GM12878 (cell line): ENCODE measurements around the gene DDX23. TPM values are rescaled to one million over a fixed set of nuclear protein-coding genes. Genes with fewer than 3 reads are reported as not detected.
A peak's percentile ranks its signal among the peaks of the same experiment; 100 is the strongest.

ENCODE experiments used
- CTCF ChIP-seq, 3 experiments: IDR thresholded peaks in 2 of 3; conservative IDR thresholded peaks in 1 of 3; 2 replicates each; pipeline ENCODE4 v1.5.1; 2011; ENCODE audit warnings: low read depth in 3 of 3, low read length in 3 of 3, mild to moderate bottlenecking in 3 of 3, control low read depth in 2 of 3, moderate library complexity in 2 of 3, inconsistent platforms in 1 of 3, mixed read lengths in 1 of 3; ENCODE audit not compliant: control insufficient read depth in 2 of 3, insufficient read depth in 1 of 3; ENCODE audit errors: extremely low read depth in 1 of 3
- ETV6 ChIP-seq, 2 experiments: fragments of 450-650 bp in 1 of 2; IDR thresholded peaks in 1 of 2; conservative IDR thresholded peaks in 1 of 2; 2 replicates each; pipeline ENCODE4 v1.6.1; 2014; ENCODE audit warnings: antibody characterized with exemption in 1 of 2, borderline replicate concordance in 1 of 2, low read depth in 1 of 2, mild to moderate bottlenecking in 1 of 2, moderate library complexity in 1 of 2
- GATAD2B ChIP-seq: fragments of 450-650 bp; conservative IDR thresholded peaks from 2 replicates; pipeline ENCODE4 v1.6.1; 2017; ENCODE audit warnings: low read depth, mild to moderate bottlenecking, moderate library complexity
- IKZF2 ChIP-seq, 2 experiments: fragments of 450-650 bp; IDR thresholded peaks; 2 replicates each; pipeline ENCODE4 v1.6.1; 2017; ENCODE audit warnings: mild to moderate bottlenecking in 2 of 2, moderate library complexity in 2 of 2
- JUND ChIP-seq: IDR thresholded peaks from 2 replicates; pipeline ENCODE4 v1.6.1; 2012; ENCODE audit warnings: low read depth, mild to moderate bottlenecking, low read length, improper control_type of control experiment, moderate library complexity
- KAT2A ChIP-seq: conservative IDR thresholded peaks from 2 replicates; pipeline ENCODE4 v1.6.1; 2011; ENCODE audit warnings: low read depth, low read length; ENCODE audit not compliant: control insufficient read depth
- KDM1A ChIP-seq: fragments of 200-600 bp; sonication (generic); IDR thresholded peaks from 2 replicates; pipeline ENCODE4 v1.6.1; 2016; ENCODE audit warnings: borderline replicate concordance
- MYC ChIP-seq: IDR thresholded peaks from 2 replicates; pipeline ENCODE4 v1.6.1; 2011; ENCODE audit warnings: mild to moderate bottlenecking, low read length, moderate library complexity, inconsistent platforms; ENCODE audit not compliant: insufficient read depth, insufficient replicate concordance, insufficient read length, severe bottlenecking
- PBX3 ChIP-seq: IDR thresholded peaks from 2 replicates; pipeline ENCODE4 v1.6.1; 2011; ENCODE audit warnings: mild to moderate bottlenecking, low read depth, low read length, moderate library complexity; ENCODE audit not compliant: insufficient replicate concordance
- PML ChIP-seq: IDR thresholded peaks from 2 replicates; pipeline ENCODE4 v1.6.1; 2012; ENCODE audit warnings: low read length, inconsistent platforms
- POLR2AphosphoS2 ChIP-seq: IDR thresholded peaks from 2 replicates; pipeline ENCODE4 v1.6.1; 2011; ENCODE audit warnings: low read depth, mild to moderate bottlenecking, low read length, improper control_type of control experiment, moderate library complexity
- RAD21 ChIP-seq: IDR thresholded peaks from 2 replicates; pipeline ENCODE4 v1.6.1; 2011; ENCODE audit warnings: mild to moderate bottlenecking, low read depth, low read length, moderate library complexity; ENCODE audit not compliant: insufficient read depth
- RELA ChIP-seq: fragments of 450-650 bp; IDR thresholded peaks from 2 replicates; pipeline ENCODE4 v1.8.0; 2014; ENCODE audit warnings: borderline replicate concordance; ENCODE audit not compliant: partially characterized antibody
- SMARCA5 ChIP-seq: fragments of 450-650 bp; IDR thresholded peaks from 2 replicates; pipeline ENCODE4 v1.6.1; 2017; ENCODE audit warnings: mild to moderate bottlenecking
- SP1 ChIP-seq: IDR thresholded peaks from one replicate; pipeline ENCODE4 v1.6.1; 2011; ENCODE audit warnings: low read depth, low read length
- SPI1 ChIP-seq: IDR thresholded peaks from 2 replicates; pipeline ENCODE4 v1.6.1; 2011; ENCODE audit warnings: low read depth, mild to moderate bottlenecking, low read length, moderate library complexity, borderline replicate concordance; ENCODE audit not compliant: insufficient read depth
- TAF1 ChIP-seq: IDR thresholded peaks from 2 replicates; pipeline ENCODE4 v1.6.1; 2011; ENCODE audit warnings: mild to moderate bottlenecking, low read depth, low read length, borderline replicate concordance
- TCF12 ChIP-seq: IDR thresholded peaks from 2 replicates; pipeline ENCODE4 v1.6.1; 2011; ENCODE audit warnings: low read depth, mild to moderate bottlenecking, low read length
- USF1 ChIP-seq: IDR thresholded peaks from 2 replicates; pipeline ENCODE4 v1.6.1; 2011; ENCODE audit warnings: borderline replicate concordance, low read depth, mild to moderate bottlenecking, moderate library complexity, mixed read lengths, low read length; ENCODE audit not compliant: insufficient read depth; ENCODE audit errors: extremely low read length
- WRNIP1 ChIP-seq: IDR thresholded peaks from 2 replicates; pipeline ENCODE4 v1.6.1; 2011; ENCODE audit warnings: low read depth, low read length, improper control_type of control experiment, borderline replicate concordance
- ZNF207 ChIP-seq: fragments of 450-650 bp; IDR thresholded peaks from 2 replicates; pipeline ENCODE4 v1.6.1; 2014; ENCODE audit warnings: antibody characterized with exemption, mild to moderate bottlenecking, borderline replicate concordance
- ZNF217 ChIP-seq: fragments of 450-650 bp; IDR thresholded peaks from 2 replicates; pipeline ENCODE4 v1.6.1; 2017; ENCODE audit warnings: antibody characterized with exemption, mild to moderate bottlenecking
- polyA plus RNA-seq, 11 experiments: library from polyadenylated mRNA; depleted of rRNA in 4 of 11; unstranded in 6 of 11; stranded (reverse) in 5 of 11; fragments of >200 nt; fragmentation: Nextera tagmentation in 4 of 11; fragmentation: Illumina TruSeq in 1 of 11; extraction: Ambion mirVana in 4 of 11; extraction: Trizol in 1 of 11; gene quantifications; 1 replicate in 1 of 11; 2 replicates in 10 of 11; pipeline versions ENCODE4 v1.2.1 to v1.2.3, GENCODE V29; 2011 to 2016; ENCODE audit warnings: inconsistent platforms in 2 of 11, missing spikeins in 2 of 11, low read depth in 1 of 11
- total RNA-seq, 4 experiments: library from RNA; depleted of rRNA in 3 of 4; stranded (reverse); fragments of >200 nt in 3 of 4; fragmentation: Illumina TruSeq in 1 of 4; extraction: Trizol in 1 of 4; gene quantifications; 2 replicates each; pipeline versions ENCODE4 v1.2.1 to v1.2.3, GENCODE V29; 2013 to 2021
- TF ChIP-seq, protein P1 (sequence below): IDR thresholded peaks from 2 replicates; pipeline ENCODE4 v1.6.1; 2011; ENCODE audit warnings: borderline replicate concordance, low read depth, mild to moderate bottlenecking, moderate library complexity, low read length; ENCODE audit not compliant: insufficient read depth, poor library complexity, severe bottlenecking

The DDX23 gene
- total and polyA plus RNA-seq, 10 of the 15 experiments (the other 5 are each of a cell fraction or from before 2014, with no cell fraction given) = 25.8 to 107 (median 77.4) TPM

DNA sequence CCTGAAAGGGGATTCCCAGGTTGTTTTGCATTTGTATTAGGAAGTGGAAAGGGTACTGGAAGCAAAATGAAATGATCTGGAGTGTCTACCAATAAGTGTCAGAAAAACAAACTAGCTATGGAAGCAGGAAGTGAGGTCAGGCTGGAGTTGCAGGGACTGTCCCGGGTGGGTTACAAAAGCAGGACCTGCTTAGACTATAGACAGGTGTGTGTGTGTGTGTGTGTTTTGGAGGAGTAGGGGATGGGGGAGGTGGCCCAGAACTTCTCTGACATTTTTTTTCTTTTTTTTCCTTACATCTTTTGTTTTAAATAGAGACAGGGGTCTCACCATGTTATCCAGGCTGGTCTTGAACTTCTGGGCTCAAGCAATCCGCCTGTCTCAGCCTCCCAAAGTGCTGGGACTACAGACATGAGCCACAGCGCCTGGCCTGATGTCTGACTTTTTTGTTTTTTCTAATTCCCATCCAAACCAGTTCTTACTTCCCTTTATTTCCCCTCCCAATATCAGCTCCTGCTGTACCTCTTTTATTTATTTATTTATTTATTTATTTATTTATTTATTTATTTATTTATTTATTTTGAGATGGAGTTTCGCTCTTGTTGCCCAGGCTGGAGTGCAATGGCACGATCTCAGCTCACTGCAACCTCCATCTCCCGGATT is 14.2 kb upstream of the DDX23 start (continued):
- TF ChIP-seq ZNF207 (no peak), TCF12 (no peak), GATAD2B (no peak), JUND (no peak), PBX3 (no peak), SMARCA5 (no peak), KDM1A (no peak), WRNIP1 (no peak), TAF1 (no peak), POLR2AphosphoS2 (no peak), IKZF2 (IDR thresholded peaks at IDR 0.05) (peak; percentile 78 to 86), USF1 (no peak), CTCF (IDR thresholded peaks at IDR 0.05 in 2 of 3, conservative IDR thresholded peaks at IDR 0.05 in 1 of 3; ENCODE audit: control insufficient read depth in 2 of 3, extremely low read depth in 1 of 3, insufficient read depth in 1 of 3, low read depth in 3 of 3, low read length in 3 of 3) (no peak), ZNF217 (no peak), SPI1 (no peak), KAT2A (no peak), SP1 (no peak), ETV6 (conservative IDR thresholded peaks at IDR 0.05 in 1 of 2, IDR thresholded peaks at IDR 0.05 in 1 of 2; ENCODE audit: borderline replicate concordance in 1 of 2, low read depth in 1 of 2) (peak in 1 of 2 experiments; percentile 34; a peak in 2 of 4 replicates), PML (no peak), RAD21 (no peak), MYC (no peak), RELA (peak; percentile 5)
- TF ChIP-seq, protein P1, sequence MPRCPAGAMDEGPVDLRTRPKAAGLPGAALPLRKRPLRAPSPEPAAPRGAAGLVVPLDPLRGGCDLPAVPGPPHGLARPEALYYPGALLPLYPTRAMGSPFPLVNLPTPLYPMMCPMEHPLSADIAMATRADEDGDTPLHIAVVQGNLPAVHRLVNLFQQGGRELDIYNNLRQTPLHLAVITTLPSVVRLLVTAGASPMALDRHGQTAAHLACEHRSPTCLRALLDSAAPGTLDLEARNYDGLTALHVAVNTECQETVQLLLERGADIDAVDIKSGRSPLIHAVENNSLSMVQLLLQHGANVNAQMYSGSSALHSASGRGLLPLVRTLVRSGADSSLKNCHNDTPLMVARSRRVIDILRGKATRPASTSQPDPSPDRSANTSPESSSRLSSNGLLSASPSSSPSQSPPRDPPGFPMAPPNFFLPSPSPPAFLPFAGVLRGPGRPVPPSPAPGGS = peak; percentile 19
